Right ventricle myocardium inferior (tissue), 1 donor: ENCODE data around the gene LCORL. TPM values are rescaled to one million over a fixed set of nuclear protein-coding genes. Genes with fewer than 3 reads are reported as not detected.
"Not testable (repeated sequence)": the region's sequence is repeated elsewhere in the genome, so short reads cannot be mapped to it uniquely, and the experiment has no call there.

Source experiments
- ATAC-seq: fragments of 200-7000 bp; cut with Tn5 transposase; one replicate; pipeline ENCODE4 v1.9.1; 2020; ENCODE audit warnings: mild to moderate bottlenecking, moderate library complexity
- DNase-seq: peaks from one replicate; pipeline ENCODE4 v3.0.0; 2021; ENCODE audit errors: missing footprints
- intact Hi-C: fragments of 100-400 bp; cut with DNase I; formaldehyde crosslinking; loops from one replicate; pipeline ENCODE4 v1.11.0; 2022
- long read RNA-seq: library from polyadenylated mRNA; unstranded; transcript quantifications from one replicate; pipeline ENCODE4 v2.0.0, GENCODE V29; 2021
- total RNA-seq: library from RNA; stranded (reverse); fragmentation: NEBNext Ultra II Directional; extraction: Animal tissue kit (Norgen Biotek cat#: 25700); gene quantifications from one replicate; pipeline ENCODE4 v1.2.1, GENCODE V29; 2021
- donor health status: DM: no; HTN: yes; CAD: no; lungs with severe emphysema.

Gene LCORL
- 8.7 TPM for total RNA-seq
- long read RNA-seq, full-length matches to known transcripts, result 1 of 3 reads
- long read RNA-seq, partial matches to known transcripts, result 0 of 3 reads
- long read RNA-seq, other reads (novel, unspliced or antisense), result 2 of 3 reads

- intact Hi-C loops, result loop anchor here (1.0 kb wide), 1 partner anchor 212 kb away; the partner anchor contains the start of genes DCAF16 and NCAPG
- DNase-seq (peak; percentile 97), ATAC-seq (peak; percentile 95)
These were observed at the start of gene LCORL for GRCh38 chr4:18021720-18022571. Gene LCORL, minus strand, starts transcription at chr4:18021755. Its CDS starts 4 bp downstream, at chr4:18021751.

- DNase-seq (no peak), ATAC-seq (no peak)
- intact Hi-C loops, result loop anchor here (5.0 kb wide), 1 partner anchor 42 kb away; no protein-coding TSS in a partner anchor
These were observed 48.3 kb upstream of the LCORL start for GRCh38 chr4:18069810-18070209.

GRCh38 chr4:18067031-18067430 is 45.5 kb upstream of the LCORL start:
- DNase-seq (no peak), ATAC-seq (no peak)
- intact Hi-C loops, result no loop called here

- intact Hi-C loops, result no loop called here
- no peak for DNase-seq
- no peak for ATAC-seq
These were observed 41.5 kb upstream of the LCORL start for GRCh38 chr4:18063079-18063478.

- ATAC-seq (no peak), DNase-seq (no peak)
- intact Hi-C loops, result no loop called here
These were observed 36.4 kb upstream of the LCORL start for GRCh38 chr4:18057821-18058533.

- ATAC-seq (no peak), DNase-seq (no peak)
- intact Hi-C loops, result no loop called here
These were observed 34.5 kb upstream of the LCORL start for GRCh38 chr4:18056030-18056429.

- DNase-seq, result no peak
- intact Hi-C loops, result no loop called here
- ATAC-seq, result no peak
These were observed 30.6 kb upstream of the LCORL start for GRCh38 chr4:18052158-18052557.

GRCh38 chr4:18051281-18051680 is 29.7 kb upstream of the LCORL start:
- no peak for DNase-seq
- intact Hi-C loops, result no loop called here
- ATAC-seq, result no peak

- intact Hi-C loops, result no loop called here
- ATAC-seq, result no peak
- DNase-seq, result no peak
These were observed 28.9 kb upstream of the LCORL start for GRCh38 chr4:18050448-18050847.

- DNase-seq (no peak), ATAC-seq (no peak)
- intact Hi-C loops, result no loop called here
These were observed 27.9 kb upstream of the LCORL start for GRCh38 chr4:18049446-18049845.

- no peak for DNase-seq
- intact Hi-C loops, result no loop called here
- no peak for ATAC-seq
These were observed 21.2 kb upstream of the LCORL start for GRCh38 chr4:18042754-18043153.

- DNase-seq (no peak), ATAC-seq (no peak)
- intact Hi-C loops, result no loop called here
These were observed 20.5 kb upstream of the LCORL start for GRCh38 chr4:18042012-18042411.

GRCh38 chr4:18041114-18041513 is 19.6 kb upstream of the LCORL start:
- no peak for ATAC-seq
- DNase-seq, result no peak
- intact Hi-C loops, result no loop called here

GRCh38 chr4:18039113-18039512 is 17.6 kb upstream of the LCORL start:
- no peak for ATAC-seq
- intact Hi-C loops, result no loop called here

GRCh38 chr4:18036369-18036768 is 14.8 kb upstream of the LCORL start:
- intact Hi-C loops, ATAC-seq: not testable (repeated sequence)
- peak; percentile 60 for DNase-seq

More at GRCh38 chr4:18039113-18039512, 17.6 kb upstream of the LCORL start:
- DNase-seq, result no peak

- intact Hi-C loops, result no loop called here
- ATAC-seq (peak; percentile 42), DNase-seq (no peak)
These were observed 12.5 kb upstream of the LCORL start for GRCh38 chr4:18034099-18034498.

- intact Hi-C loops, result no loop called here
- ATAC-seq (no peak), DNase-seq (no peak)
These were observed 11.8 kb upstream of the LCORL start for GRCh38 chr4:18033111-18034085.

GRCh38 chr4:18025288-18025687 is 3.7 kb upstream of the LCORL start:
- DNase-seq (no peak), ATAC-seq (no peak)
- intact Hi-C loops, result no loop called here
